WTC11 (cell line): ENCODE results near the gene SH3BP5. TPM values are rescaled to one million over a fixed set of nuclear protein-coding genes. Genes with fewer than 3 reads are reported as not detected.

ENCODE experiments used
- ATAC-seq: fragments of 200-7000 bp; cut with Tn5 transposase; 2 replicates; pipeline ENCODE4 v1.10.0; 2021; ENCODE audit warnings: mild to moderate bottlenecking, moderate library complexity
- CTCF ChIA-PET: fragments of 300-600 bp; sonication (Branson Sonifier 250); formaldehyde crosslinking; loops from one replicate; lab custom pipeline; 2021; ENCODE audit warnings: antibody characterized with exemption; lab: Charles Lee
- POLR2A ChIA-PET: fragments of 350-600 bp; sonication (Branson Sonifier 250); formaldehyde crosslinking; loops from one replicate; lab custom pipeline; 2021; ENCODE audit warnings: antibody characterized with exemption; lab: Charles Lee
- DNase-seq: peaks from one replicate; pipeline ENCODE4 v3.0.0; 2021; ENCODE audit warnings: low spot score
- H3K27ac Mint-ChIP-seq: 2 replicates; pipeline ENCODE4 v1.8.0; 2021; ENCODE audit warnings: mixed read lengths
- H3K27me3 Mint-ChIP-seq: 2 replicates; pipeline ENCODE4 v1.8.0; 2021; ENCODE audit warnings: low read depth, mild to moderate bottlenecking, moderate library complexity, mixed read lengths
- H3K36me3 Mint-ChIP-seq: 2 replicates; pipeline ENCODE4 v1.8.0; 2021; ENCODE audit warnings: mixed read lengths
- H3K4me1 Mint-ChIP-seq: 2 replicates; pipeline ENCODE4 v1.8.0; 2022; ENCODE audit warnings: mixed read lengths
- H3K4me3 Mint-ChIP-seq: 2 replicates; pipeline ENCODE4 v1.8.0; 2021; ENCODE audit warnings: mild to moderate bottlenecking, moderate library complexity, mixed read lengths
- H3K9me3 Mint-ChIP-seq: 2 replicates; pipeline ENCODE4 v1.8.0; 2021; ENCODE audit warnings: mixed read lengths
- ATF6 ChIP-seq: sonication (generic); formaldehyde crosslinking; IDR thresholded peaks from 2 replicates; pipeline ENCODE4 v1.8.1; 2023; ENCODE audit warnings: mild to moderate bottlenecking, missing genetic modification reagents
- E2F5 ChIP-seq: sonication (generic); formaldehyde crosslinking; IDR thresholded peaks from 2 replicates; pipeline ENCODE4 v1.8.1; 2022; ENCODE audit warnings: mild to moderate bottlenecking, moderate library complexity, missing genetic modification reagents
- ETV6 ChIP-seq: sonication (generic); formaldehyde crosslinking; IDR thresholded peaks from 2 replicates; pipeline ENCODE4 v1.8.1; 2022; ENCODE audit warnings: mild to moderate bottlenecking, missing genetic modification reagents
- GTF2I ChIP-seq: fragments of 250-450 bp; sonication (Bioruptor Pico); conservative IDR thresholded peaks from 2 replicates; pipeline ENCODE4 v1.4.0; 2021; ENCODE audit warnings: mild to moderate bottlenecking
- HMGXB4 ChIP-seq: sonication (generic); formaldehyde crosslinking; IDR thresholded peaks from 2 replicates; pipeline ENCODE4 v1.8.1; 2023; ENCODE audit warnings: mild to moderate bottlenecking, moderate library complexity, missing genetic modification reagents
- KAT7 ChIP-seq: sonication (generic); formaldehyde crosslinking; IDR thresholded peaks from 2 replicates; pipeline ENCODE4 v1.8.1; 2023; ENCODE audit warnings: missing genetic modification reagents, mild to moderate bottlenecking, borderline replicate concordance
- MYBL2 ChIP-seq: sonication (generic); formaldehyde crosslinking; IDR thresholded peaks from 2 replicates; pipeline ENCODE4 v1.8.1; 2023; ENCODE audit warnings: mild to moderate bottlenecking, moderate library complexity, missing genetic modification reagents
- NFE2L1 ChIP-seq: sonication (generic); formaldehyde crosslinking; IDR thresholded peaks from 2 replicates; pipeline ENCODE4 v1.8.1; 2023; ENCODE audit warnings: missing genetic modification reagents
- NR3C1 ChIP-seq: sonication (generic); formaldehyde crosslinking; conservative IDR thresholded peaks from 2 replicates; pipeline ENCODE4 v1.8.1; 2023; ENCODE audit warnings: low read depth, mild to moderate bottlenecking, missing genetic modification reagents
- RORB ChIP-seq: fragments of 250-450 bp; sonication (Bioruptor Pico); IDR thresholded peaks from 2 replicates; pipeline ENCODE4 v1.9.0; 2021; ENCODE audit warnings: mild to moderate bottlenecking
- TEAD4 ChIP-seq: sonication (generic); formaldehyde crosslinking; IDR thresholded peaks from 2 replicates; pipeline ENCODE4 v1.8.0; 2022; ENCODE audit warnings: mild to moderate bottlenecking, missing genetic modification reagents
- TP53 ChIP-seq: sonication (generic); formaldehyde crosslinking; IDR thresholded peaks from 2 replicates; pipeline ENCODE4 v1.8.1; 2023; ENCODE audit warnings: mild to moderate bottlenecking, missing genetic modification reagents
- ZBTB43 ChIP-seq: sonication (generic); formaldehyde crosslinking; IDR thresholded peaks from 2 replicates; pipeline ENCODE4 v1.8.1; 2023; ENCODE audit warnings: mild to moderate bottlenecking, missing genetic modification reagents
- ZNF138 ChIP-seq: sonication (generic); formaldehyde crosslinking; conservative IDR thresholded peaks from 2 replicates; pipeline ENCODE4 v1.8.1; 2022; ENCODE audit warnings: mild to moderate bottlenecking, moderate library complexity, missing genetic modification reagents
- ZNF281 ChIP-seq: sonication (generic); formaldehyde crosslinking; IDR thresholded peaks from 2 replicates; pipeline ENCODE4 v1.8.0; 2023; ENCODE audit warnings: mild to moderate bottlenecking, missing genetic modification reagents
- ZNF317 ChIP-seq: sonication (generic); formaldehyde crosslinking; IDR thresholded peaks from 2 replicates; pipeline ENCODE4 v1.8.1; 2023; ENCODE audit warnings: low read depth, mild to moderate bottlenecking, moderate library complexity, missing genetic modification reagents, borderline replicate concordance
- ZNF396 ChIP-seq: fragments of 250-450 bp; sonication (Bioruptor Pico); IDR thresholded peaks from 2 replicates; pipeline ENCODE4 v1.8.0; 2021; ENCODE audit warnings: mild to moderate bottlenecking, moderate library complexity, borderline replicate concordance
- ZNF425 ChIP-seq: fragments of 250-450 bp; sonication (Bioruptor Pico); conservative IDR thresholded peaks from 2 replicates; pipeline ENCODE4 v1.9.0; 2021; ENCODE audit warnings: mild to moderate bottlenecking
- ZNF512 ChIP-seq: sonication (generic); formaldehyde crosslinking; IDR thresholded peaks from 2 replicates; pipeline ENCODE4 v1.8.1; 2022; ENCODE audit warnings: missing genetic modification reagents, borderline replicate concordance
- total RNA-seq: library from RNA; stranded (reverse); gene quantifications from 3 replicates; pipeline ENCODE4 v1.2.3, GENCODE V29; 2021

The SH3BP5 gene
- total RNA-seq, 1 experiment from 2014 or later: 7.2 TPM

- ATAC-seq: no peak
- no peaks in the 10 kb centered on the region for H3K27me3 Mint-ChIP-seq
- ChIA-PET CTCF (no interaction called here), POLR2A (interaction anchor here (1.1 kb wide), 1 partner anchor 38 kb away, joined by 3 read pairs; no protein-coding TSS in a partner anchor)
- no peak for DNase-seq
- peaks cover 28% of the 10 kb centered on the region for H3K36me3 Mint-ChIP-seq
- no peaks in the 10 kb centered on the region for H3K4me1 Mint-ChIP-seq
- H3K27ac Mint-ChIP-seq: no peak overlapping the region
- no peaks in the 10 kb centered on the region for H3K9me3 Mint-ChIP-seq
- H3K4me3 Mint-ChIP-seq: no peak overlapping the region
- TF ChIP-seq ZNF138 (CRISPR knock-in tag) (no peak), TP53 (no peak), E2F5 (CRISPR knock-in tag) (no peak), ZNF512 (no peak), ZNF317 (CRISPR knock-in tag) (no peak), KAT7 (CRISPR knock-in tag) (no peak), ZBTB43 (CRISPR knock-in tag) (no peak), ZNF425 (CRISPR knock-in tag) (no peak), ZNF396 (CRISPR knock-in tag) (no peak), ZNF281 (CRISPR knock-in tag) (no peak), HMGXB4 (no peak), MYBL2 (CRISPR knock-in tag) (no peak), RORB (CRISPR knock-in tag) (no peak), TEAD4 (no peak), GTF2I (no peak), NFE2L1 (CRISPR knock-in tag) (no peak), ETV6 (CRISPR knock-in tag) (no peak), ATF6 (CRISPR knock-in tag) (no peak), NR3C1 (CRISPR knock-in tag) (no peak)
These were observed 113.7 kb downstream of the SH3BP5 start for GRCh38 chr3:15218689-15219088.
